GM23248 (cell line): ENCODE results near the gene CEP95. TPM values are rescaled to one million over a fixed set of nuclear protein-coding genes. Genes with fewer than 3 reads are reported as not detected.

Source experiments
- DNase-seq: peaks from one replicate; pipeline ENCODE4 v3.0.0-alpha.2; 2015
- H2AFZ ChIP-seq: fragments of 200-600 bp; sonication (generic); 2 replicates; pipeline ENCODE4 v1.6.1; 2016; ENCODE audit warnings: antibody characterized with exemption
- H3F3A ChIP-seq: fragments of 200-600 bp; sonication (generic); 2 replicates; pipeline ENCODE4 v1.6.1; 2016; ENCODE audit warnings: mild to moderate bottlenecking, antibody characterized with exemption, mixed run types; ENCODE audit not compliant: insufficient read depth
- H3K27ac ChIP-seq: fragments of 200-600 bp; sonication (generic); 2 replicates; pipeline ENCODE4 v1.5.1; 2016; ENCODE audit warnings: mild to moderate bottlenecking
- H3K27me3 ChIP-seq: fragments of 200-600 bp; sonication (generic); replicated peaks from 2 replicates; pipeline ENCODE4 v1.6.1; 2016; ENCODE audit warnings: mild to moderate bottlenecking; ENCODE audit not compliant: insufficient read depth
- H3K36me3 ChIP-seq: fragments of 200-600 bp; sonication (generic); 2 replicates; pipeline ENCODE4 v1.6.1; 2016; ENCODE audit warnings: low read depth, mild to moderate bottlenecking
- H3K4me1 ChIP-seq: fragments of 200-600 bp; sonication (generic); 2 replicates; pipeline ENCODE4 v1.6.1; 2016; ENCODE audit warnings: mild to moderate bottlenecking; ENCODE audit not compliant: insufficient read depth
- H3K4me2 ChIP-seq: fragments of 200-600 bp; sonication (generic); one replicate; pipeline ENCODE4 v1.6.1; 2016; ENCODE audit warnings: mild to moderate bottlenecking; ENCODE audit not compliant: unreplicated experiment
- H3K4me3 ChIP-seq: fragments of 200-600 bp; sonication (generic); 2 replicates; pipeline ENCODE4 v1.5.1; 2016; ENCODE audit warnings: mild to moderate bottlenecking
- H3K79me2 ChIP-seq: fragments of 200-600 bp; sonication (generic); 2 replicates; pipeline ENCODE4 v1.6.1; 2016; ENCODE audit warnings: mild to moderate bottlenecking; ENCODE audit not compliant: insufficient read depth
- H3K9ac ChIP-seq: fragments of 200-600 bp; sonication (generic); 2 replicates; pipeline ENCODE4 v1.6.1; 2016; ENCODE audit warnings: mild to moderate bottlenecking
- H3K9me2 ChIP-seq: fragments of 200-600 bp; sonication (generic); 2 replicates; pipeline ENCODE4 v1.6.1; 2016; ENCODE audit warnings: mixed run types, mild to moderate bottlenecking, moderate library complexity; ENCODE audit not compliant: insufficient read depth
- H3K9me3 ChIP-seq: fragments of 200-600 bp; sonication (generic); one replicate; pipeline ENCODE4 v1.6.1; 2017; ENCODE audit warnings: low read depth
- H4K20me1 ChIP-seq: fragments of 200-600 bp; sonication (generic); 2 replicates; pipeline ENCODE4 v1.6.0; 2016; ENCODE audit not compliant: insufficient read depth
- EZH2 ChIP-seq: fragments of 200-600 bp; sonication (generic); IDR thresholded peaks from 2 replicates; pipeline ENCODE4 v1.6.1; 2018; ENCODE audit warnings: antibody characterized with exemption, mild to moderate bottlenecking; ENCODE audit not compliant: insufficient read depth, poor library complexity, severe bottlenecking
- EZH2phosphoT487 ChIP-seq: fragments of 200-600 bp; sonication (generic); IDR thresholded peaks from 2 replicates; pipeline ENCODE4 v1.6.1; 2018; ENCODE audit warnings: antibody characterized with exemption, moderate library complexity, mild to moderate bottlenecking, low read depth; ENCODE audit not compliant: insufficient read depth
- WGBS, 2 experiments: methylation state at CpG; one replicate each; pipeline ENCODE4 v1.1.6; 2015 to 2017; ENCODE audit warnings: low lambda C conversion rate in 2 of 2, low coverage in 1 of 2; ENCODE audit errors: missing lambda C conversion rate in 2 of 2; 5-methylcytosine and 5-hydroxymethylcytosine counted together
- in situ Hi-C: fragments of 300-500 bp; cut with MboI; formaldehyde crosslinking; loops from 2 replicates; pipeline ENCODE4 v1.15.0; 2020
- polyA plus RNA-seq: library from polyadenylated mRNA; unstranded; fragments of >200 nt; fragmentation: Nextera tagmentation; extraction: Ambion mirVana; gene quantifications from 2 replicates; pipeline ENCODE4 v1.2.1, GENCODE V29; 2016
- total RNA-seq: library from RNA; depleted of rRNA; stranded (reverse); fragments of >200 nt; shearing (Covaris generic); gene quantifications from 2 replicates; pipeline ENCODE4 v1.2.3, GENCODE V29; 2014

CEP95 gene
- total and polyA plus RNA-seq, 2 experiments from 2014 or later, result 16.8 to 17.5 TPM

DNA sequence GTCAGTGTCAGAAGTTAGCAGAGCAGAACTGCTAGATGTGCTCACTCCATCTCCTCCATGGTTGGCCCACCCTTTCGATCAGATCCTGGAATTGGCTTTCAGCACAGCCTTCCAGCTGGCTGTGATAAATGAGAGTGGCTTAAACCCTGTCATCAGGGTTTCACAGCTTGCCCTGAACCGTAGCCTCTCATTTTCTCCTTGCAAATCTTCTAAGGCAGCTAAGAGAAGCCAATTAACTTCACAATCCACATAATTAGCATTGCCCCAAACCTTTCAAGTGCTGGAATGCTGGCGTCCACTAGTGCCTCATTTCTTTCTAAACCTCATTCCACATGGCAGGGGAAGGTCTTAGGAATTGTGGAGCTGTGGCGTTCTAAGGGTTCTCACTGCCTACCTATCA, 36.2 kb upstream of the CEP95 start:
- Histone ChIP-seq H4K20me1 (no peaks in the 10 kb centered on the region), H3K27ac (no peak overlapping the region), H3K36me3 (no peaks in the 10 kb centered on the region), H3K9me3 (no peaks in the 10 kb centered on the region), H3K9ac (no peak overlapping the region), H3K4me3 (no peak overlapping the region), H3K4me1 (no peaks in the 10 kb centered on the region), H3K79me2 (no peaks in the 10 kb centered on the region), H3F3A (no peaks in the 10 kb centered on the region), H3K9me2 (no peaks in the 10 kb centered on the region), H2AFZ (no peak overlapping the region), H3K27me3 (no peaks in the 10 kb centered on the region), H3K4me2 (no peak overlapping the region)
- TF ChIP-seq EZH2, result no peak
- TF ChIP-seq EZH2phosphoT487, result no peak
- DNase-seq, result no peak
- WGBS, 2 experiments, result 65 to 68% methylated on average over 4 of the region's 4 CpGs
- in situ Hi-C loops, result no loop called here

DNA sequence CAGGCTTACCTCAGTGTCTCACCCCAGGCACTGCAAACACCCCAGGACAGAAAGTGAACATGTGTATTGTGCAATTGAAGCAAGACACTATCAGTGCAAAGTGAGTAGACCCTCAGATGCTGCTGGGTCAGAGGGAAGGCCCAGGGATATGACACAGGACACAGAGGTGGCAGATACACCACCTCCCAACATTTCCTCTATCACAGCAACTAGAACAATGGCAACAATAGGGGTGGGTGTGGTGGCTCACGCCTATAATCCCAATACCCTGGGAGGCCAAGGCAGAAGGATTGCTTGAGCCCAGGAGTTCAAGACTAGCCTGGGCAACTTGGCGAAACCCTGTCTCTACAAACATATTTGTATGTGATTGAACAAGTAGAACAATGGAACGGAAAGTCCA, 35.3 kb upstream of the CEP95 start:
- 95% methylated on average over 3 of the region's 3 CpGs for WGBS, 2 experiments
- Histone ChIP-seq H3K9ac (no peak overlapping the region), H3K4me1 (no peaks in the 10 kb centered on the region), H2AFZ (no peak overlapping the region), H3K9me3 (no peaks in the 10 kb centered on the region), H3K9me2 (no peaks in the 10 kb centered on the region), H3K4me3 (no peak overlapping the region), H4K20me1 (no peaks in the 10 kb centered on the region), H3K27me3 (no peaks in the 10 kb centered on the region), H3F3A (no peaks in the 10 kb centered on the region), H3K36me3 (no peaks in the 10 kb centered on the region), H3K27ac (no peak overlapping the region), H3K4me2 (no peak overlapping the region), H3K79me2 (no peaks in the 10 kb centered on the region)
- TF ChIP-seq EZH2phosphoT487 (no peak), EZH2 (no peak)
- DNase-seq, result no peak
- in situ Hi-C loops, result no loop called here

DNA sequence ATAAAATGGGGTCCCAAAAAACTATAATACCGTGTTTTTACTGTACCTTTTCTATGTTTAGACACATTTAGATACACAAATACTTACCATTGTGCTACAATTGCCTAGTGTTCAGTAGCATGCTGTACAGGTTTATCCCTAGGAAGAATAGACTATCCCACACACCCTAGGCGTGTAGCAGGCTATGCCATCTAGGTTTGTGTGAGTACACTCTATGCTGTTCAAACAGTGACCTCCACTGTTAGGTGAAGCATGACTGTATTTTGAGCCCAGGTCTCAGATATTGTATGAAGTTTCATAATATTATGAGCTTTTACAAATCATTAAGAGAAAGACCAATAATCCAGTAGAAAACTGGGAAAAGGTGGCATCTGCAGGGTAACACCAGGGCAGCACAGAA, 34.2 kb upstream of the CEP95 start:
- no peaks in the 10 kb centered on the region for H3K9me2 ChIP-seq
- H3K4me1 ChIP-seq, result no peaks in the 10 kb centered on the region
- no peak overlapping the region for H3K4me2 ChIP-seq
- H3K9me3 ChIP-seq, result no peaks in the 10 kb centered on the region
- no peaks in the 10 kb centered on the region for H3K79me2 ChIP-seq
- H3F3A ChIP-seq, result no peaks in the 10 kb centered on the region
- DNase-seq, result no peak
- no peaks in the 10 kb centered on the region for H3K36me3 ChIP-seq
- in situ Hi-C loops, result no loop called here
- H3K27me3 ChIP-seq, result no peaks in the 10 kb centered on the region
- H3K27ac ChIP-seq, result no peak overlapping the region
- 98 to 100% methylated on average over 2 of the region's 2 CpGs for WGBS, 2 experiments
- no peaks in the 10 kb centered on the region for H4K20me1 ChIP-seq
- no peak for TF ChIP-seq EZH2
- TF ChIP-seq EZH2phosphoT487, result no peak
- H3K9ac ChIP-seq, result no peak overlapping the region
- no peak overlapping the region for H2AFZ ChIP-seq
- H3K4me3 ChIP-seq, result no peak overlapping the region

DNA sequence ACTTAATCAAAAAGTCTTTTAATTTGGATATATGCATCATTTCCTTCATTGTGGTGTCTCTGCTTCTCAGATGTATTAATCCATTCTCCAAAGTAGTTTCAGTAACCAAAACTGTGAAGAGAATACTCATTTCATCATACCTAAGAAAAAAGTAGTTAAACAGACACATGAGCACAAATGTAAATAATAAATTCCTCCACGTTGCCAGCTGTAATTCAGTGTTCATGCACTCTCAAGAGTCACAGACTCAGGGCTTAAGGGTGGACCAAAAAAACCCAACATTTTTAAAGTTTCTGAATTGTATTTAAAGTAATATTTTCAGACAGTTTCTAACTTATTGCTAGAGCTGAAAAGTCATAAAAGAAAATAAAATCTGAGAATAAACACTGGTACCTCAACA, 28.9 kb upstream of the CEP95 start:
- H2AFZ ChIP-seq, result no peak overlapping the region
- H3K27ac ChIP-seq, result no peak overlapping the region
- TF ChIP-seq EZH2phosphoT487 (no peak), EZH2 (no peak)
- no peaks in the 10 kb centered on the region for H3K9me3 ChIP-seq
- H3K4me1 ChIP-seq, result no peaks in the 10 kb centered on the region
- H3K36me3 ChIP-seq, result peaks cover 6% of the 10 kb centered on the region
- no peaks in the 10 kb centered on the region for H3K79me2 ChIP-seq
- no peak overlapping the region for H3K4me3 ChIP-seq
- WGBS, 2 experiments, result 47 to 52% methylated on average over 1 of the region's 1 CpG
- 0 out of 2 replicates have a peak, but pooled peaks cover 4% of the 10 kb centered on the region for H3F3A ChIP-seq
- no peaks in the 10 kb centered on the region for H3K27me3 ChIP-seq
- H3K4me2 ChIP-seq, result no peak overlapping the region
- H3K9ac ChIP-seq, result no peak overlapping the region
- H4K20me1 ChIP-seq, result no peaks in the 10 kb centered on the region
- no peaks in the 10 kb centered on the region for H3K9me2 ChIP-seq
- DNase-seq, result no peak
- in situ Hi-C loops, result no loop called here

DNA sequence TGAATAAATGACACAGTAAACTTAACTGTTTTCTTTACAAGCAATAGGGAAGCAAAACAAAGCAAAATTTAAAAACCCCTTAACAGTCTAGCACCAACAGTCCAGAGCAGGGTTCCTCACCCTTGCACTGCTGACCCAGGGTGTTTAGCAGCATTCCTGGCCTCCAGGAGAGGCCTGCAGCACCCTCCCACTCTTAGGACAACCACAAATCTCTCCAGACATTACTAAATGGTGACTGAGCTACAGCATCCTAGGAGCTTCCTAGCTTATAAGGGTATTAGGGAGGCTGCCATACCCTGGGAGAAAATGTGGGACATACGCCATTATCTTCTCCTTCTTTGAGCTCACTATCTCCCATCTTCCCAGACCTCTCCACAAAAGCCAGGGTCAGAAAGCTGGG, 25.8 kb upstream of the CEP95 start:
- Histone ChIP-seq H3K9ac (no peak overlapping the region), H3K36me3 (peaks cover 6% of the 10 kb centered on the region), H3K27ac (no peak overlapping the region), H3K4me2 (no peak overlapping the region), H3K9me2 (no peaks in the 10 kb centered on the region), H3F3A (0 out of 2 replicates have a peak, but pooled peaks cover 4% of the 10 kb centered on the region), H3K79me2 (no peaks in the 10 kb centered on the region), H2AFZ (no peak overlapping the region), H3K4me1 (no peaks in the 10 kb centered on the region), H3K4me3 (no peak overlapping the region), H3K9me3 (no peaks in the 10 kb centered on the region), H3K27me3 (no peaks in the 10 kb centered on the region), H4K20me1 (no peaks in the 10 kb centered on the region)
- no peak for TF ChIP-seq EZH2phosphoT487
- TF ChIP-seq EZH2, result no peak
- in situ Hi-C loops, result loop anchor here (10.0 kb wide), 1 partner anchor 176 kb away; no protein-coding TSS in a partner anchor
- no peak for DNase-seq
- WGBS, 2 experiments, result 79 to 95% methylated on average over 1 of the region's 1 CpG
